Measurements from ENCODE around the gene RFX2.

DNA sequence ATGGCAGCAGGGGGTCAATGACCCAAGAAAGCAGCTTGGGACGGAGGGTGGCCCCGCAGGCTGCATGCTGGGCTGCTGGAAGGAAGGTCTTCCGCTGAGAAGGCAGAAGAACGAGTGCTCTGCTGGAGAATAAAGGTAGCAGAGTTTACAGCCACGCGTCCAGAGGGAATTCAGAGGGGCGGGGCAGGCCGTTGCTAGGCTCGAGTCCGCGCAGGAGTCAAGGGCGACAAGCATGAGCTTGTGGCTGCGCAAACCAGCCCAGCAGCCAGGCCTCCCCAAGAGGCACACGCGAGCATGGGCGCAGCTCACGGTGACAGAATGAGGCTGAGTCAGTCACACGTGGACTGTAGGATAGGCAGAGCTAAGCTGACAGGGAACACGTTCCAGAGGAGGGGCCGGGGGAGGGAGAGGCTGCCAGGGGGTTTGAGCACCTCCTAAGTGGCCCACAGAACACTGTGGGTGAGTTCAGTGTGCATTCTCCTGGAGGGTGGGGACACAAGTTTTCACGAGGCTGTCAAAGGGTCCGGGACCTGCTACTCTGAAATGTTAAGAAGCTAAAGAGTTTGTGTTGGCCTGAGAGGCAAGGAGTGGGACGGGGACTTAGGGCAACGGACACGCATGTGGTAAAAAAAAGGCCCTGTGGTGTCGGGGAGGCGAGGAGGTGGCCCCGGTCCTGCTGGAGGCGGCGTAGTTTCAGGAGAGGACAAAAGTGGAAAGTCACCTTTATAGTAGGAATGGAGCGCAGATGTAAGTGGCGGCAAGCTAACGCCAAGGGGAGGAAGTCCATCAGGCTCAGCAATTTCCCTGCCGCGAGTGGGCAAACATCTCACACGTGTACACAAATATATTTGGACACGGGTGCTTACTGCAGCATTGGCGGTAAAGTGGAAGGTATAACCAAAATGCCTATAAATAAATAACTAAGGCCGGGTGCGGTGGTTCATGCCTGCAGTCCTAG, 17.7 kb downstream of the RFX2 start:
- TF ChIP-seq ZC3H10 (CRISPR knock-in tag; IDR thresholded peaks at IDR 0.05): no peak
- TF ChIP-seq, protein P1, sequence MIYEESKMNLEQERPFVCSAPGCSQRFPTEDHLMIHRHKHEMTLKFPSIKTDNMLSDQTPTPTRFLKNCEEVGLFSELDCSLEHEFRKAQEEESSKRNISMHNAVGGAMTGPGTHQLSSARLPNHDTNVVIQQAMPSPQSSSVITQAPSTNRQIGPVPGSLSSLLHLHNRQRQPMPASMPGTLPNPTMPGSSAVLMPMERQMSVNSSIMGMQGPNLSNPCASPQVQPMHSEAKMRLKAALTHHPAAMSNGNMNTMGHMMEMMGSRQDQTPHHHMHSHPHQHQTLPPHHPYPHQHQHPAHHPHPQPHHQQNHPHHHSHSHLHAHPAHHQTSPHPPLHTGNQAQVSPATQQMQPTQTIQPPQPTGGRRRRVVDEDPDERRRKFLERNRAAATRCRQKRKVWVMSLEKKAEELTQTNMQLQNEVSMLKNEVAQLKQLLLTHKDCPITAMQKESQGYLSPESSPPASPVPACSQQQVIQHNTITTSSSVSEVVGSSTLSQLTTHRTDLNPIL (CRISPR knock-in tag; IDR thresholded peaks at IDR 0.05; ENCODE audit: low read depth): no peak
